ENCODE measurements around the gene POLL. TPM values are rescaled to one million over a fixed set of nuclear protein-coding genes. Genes with fewer than 3 reads are reported as not detected.

The POLL gene
- total and polyA plus RNA-seq, 2 donors: 5.4 to 26.9 TPM

DNA sequence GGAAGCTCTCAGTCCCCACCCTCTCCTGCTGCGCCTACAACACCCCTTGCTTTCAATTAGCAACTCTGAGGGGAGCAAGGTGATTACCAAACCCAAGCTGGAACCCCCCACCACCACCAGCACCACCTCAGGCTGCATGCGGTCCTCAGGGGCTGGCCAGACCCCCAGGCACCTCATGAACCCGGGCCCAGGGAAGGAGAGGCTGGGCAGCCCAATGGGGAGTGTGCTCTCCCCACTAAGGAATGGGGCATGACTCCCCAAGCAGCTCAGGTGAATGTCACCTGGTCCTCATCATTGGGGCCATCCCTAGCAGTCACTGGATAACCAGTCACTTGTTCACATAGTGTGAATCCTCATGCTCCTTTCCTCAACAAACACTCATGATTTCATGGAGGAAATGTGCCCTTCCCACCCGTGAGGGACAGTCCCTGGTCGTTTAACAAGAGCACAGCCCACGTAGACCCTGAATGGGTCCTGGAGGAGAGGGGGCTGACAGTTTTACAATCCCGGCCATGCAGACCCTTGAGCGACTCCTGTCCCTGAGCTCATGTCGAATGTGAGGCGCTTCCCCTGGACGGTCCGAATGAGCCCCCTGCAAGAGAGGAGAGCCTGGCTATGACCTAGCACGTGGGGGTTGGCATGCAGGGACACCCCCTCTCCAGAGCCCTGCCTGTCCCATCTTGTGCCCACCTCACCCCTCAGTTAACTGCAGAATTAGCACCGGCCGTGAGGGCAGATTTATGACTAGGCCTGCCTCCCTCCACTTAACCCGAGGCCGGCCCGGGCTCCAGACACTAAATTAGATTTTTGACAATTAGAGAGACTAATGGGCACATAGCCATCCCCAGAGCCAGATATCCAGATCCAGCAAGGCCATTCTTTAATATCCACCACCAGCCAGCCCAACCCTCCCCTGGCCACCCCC is 29.1 kb downstream of the POLL start:
- no peak overlapping the region for H3K27ac ChIP-seq (ENCODE audit: low read depth in 1 of 2, low read length in 1 of 2)
- 82% methylated on average over 18 of the region's 18 CpGs for WGBS
- DNase-seq (ENCODE audit: low read depth in 6 of 9, low spot score in 9 of 9): no peak

DNA sequence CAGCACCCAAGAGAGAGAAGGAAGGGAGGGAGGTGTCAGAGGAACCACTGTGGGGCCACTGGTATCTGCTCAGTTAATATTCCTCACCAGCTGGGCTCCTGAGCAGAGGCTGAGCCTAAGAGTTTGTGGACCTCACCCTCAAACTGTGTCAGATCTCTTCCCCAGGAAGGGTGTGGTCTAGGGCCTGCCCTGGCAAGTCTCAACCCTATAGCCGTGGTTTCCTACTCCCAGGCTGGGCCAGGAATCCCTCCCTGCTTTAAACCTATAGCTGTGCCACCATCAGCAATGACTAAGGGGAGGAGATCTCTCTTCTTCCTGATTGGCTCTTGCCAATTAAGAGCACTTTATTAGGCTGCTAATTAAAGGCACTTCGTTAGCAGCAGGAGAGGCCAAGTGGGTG is 29.9 kb downstream of the POLL start:
- no peak overlapping the region for H3K4me3 ChIP-seq (ENCODE audit: low read length in 2 of 2)
- no peak overlapping the region for H3K27ac ChIP-seq (ENCODE audit: low read depth in 1 of 2, low read length in 1 of 2)
- 59% methylated on average over 2 of the region's 2 CpGs for WGBS
- DNase-seq (ENCODE audit: low read depth in 6 of 9, low spot score in 9 of 9): no peak
- H3K9me3 ChIP-seq (ENCODE audit: control insufficient read depth in 2 of 2, insufficient read depth in 1 of 2, low read length in 1 of 2): no peaks in the 10 kb centered on the region
- peaks cover 2 to 8% of the 10 kb centered on the region in 2 donors for H3K27me3 ChIP-seq (ENCODE audit: control insufficient read depth in 2 of 2, insufficient read depth in 1 of 2, low read length in 1 of 2)
- H3K4me1 ChIP-seq (ENCODE audit: control insufficient read depth in 2 of 2, insufficient read depth in 2 of 2, low read length in 2 of 2): no peaks in the 10 kb centered on the region
- peaks cover 3% of the 10 kb centered on the region in 2 donors for H3K36me3 ChIP-seq (ENCODE audit: control insufficient read depth in 2 of 2, insufficient read depth in 2 of 2, low read length in 1 of 2)

More for the DNA sequence above, 29.1 kb downstream of the POLL start:
- no peaks in the 10 kb centered on the region for H3K9me3 ChIP-seq (ENCODE audit: control insufficient read depth in 2 of 2, insufficient read depth in 1 of 2, low read length in 1 of 2)
- no peaks in the 10 kb centered on the region for H3K4me1 ChIP-seq (ENCODE audit: control insufficient read depth in 2 of 2, insufficient read depth in 2 of 2, low read length in 2 of 2)
- peaks cover 0 to 3% of the 10 kb centered on the region in 2 donors for H3K36me3 ChIP-seq (ENCODE audit: control insufficient read depth in 2 of 2, insufficient read depth in 2 of 2, low read length in 1 of 2)
- no peak overlapping the region for H3K4me3 ChIP-seq (ENCODE audit: low read length in 2 of 2)
- H3K27me3 ChIP-seq (ENCODE audit: control insufficient read depth in 2 of 2, insufficient read depth in 1 of 2, low read length in 1 of 2): peaks cover 2 to 13% of the 10 kb centered on the region in 2 donors

DNA sequence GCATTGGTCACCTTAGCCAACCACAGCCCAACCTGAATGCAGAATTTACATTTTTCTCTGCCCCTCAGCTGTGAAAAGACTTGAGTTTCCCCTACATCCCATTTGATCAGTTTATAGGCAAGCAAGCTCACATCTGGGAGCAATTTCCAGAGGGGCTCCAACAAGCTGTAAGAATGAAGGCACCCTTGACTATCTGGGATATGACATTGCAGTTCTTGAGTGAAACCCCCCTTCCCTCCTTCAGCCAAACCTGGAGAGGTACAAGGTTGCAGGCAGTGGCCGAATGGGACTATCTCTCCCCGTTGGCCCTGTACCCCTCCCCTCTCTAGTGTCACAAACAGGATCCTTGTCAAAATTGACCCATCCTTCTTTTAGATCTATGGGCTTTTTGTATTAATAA is 30.5 kb downstream of the POLL start:
- no peak for DNase-seq (ENCODE audit: low read depth in 6 of 9, low spot score in 9 of 9)
- whole genome bisulfite sequencing: 92% methylated on average over 2 of the region's 2 CpGs
- Histone ChIP-seq H3K9me3 (ENCODE audit: control insufficient read depth in 2 of 2, insufficient read depth in 1 of 2, low read length in 1 of 2) (no peaks in the 10 kb centered on the region), H3K27ac (ENCODE audit: low read depth in 1 of 2, low read length in 1 of 2) (no peak overlapping the region), H3K4me1 (ENCODE audit: control insufficient read depth in 2 of 2, insufficient read depth in 2 of 2, low read length in 2 of 2) (no peaks in the 10 kb centered on the region), H3K27me3 (ENCODE audit: control insufficient read depth in 2 of 2, insufficient read depth in 1 of 2, low read length in 1 of 2) (peaks cover 0 to 5% of the 10 kb centered on the region in 2 donors), H3K36me3 (ENCODE audit: control insufficient read depth in 2 of 2, insufficient read depth in 2 of 2, low read length in 1 of 2) (peaks cover 3 to 9% of the 10 kb centered on the region in 2 donors), H3K4me3 (ENCODE audit: low read length in 2 of 2) (no peak overlapping the region)

DNA sequence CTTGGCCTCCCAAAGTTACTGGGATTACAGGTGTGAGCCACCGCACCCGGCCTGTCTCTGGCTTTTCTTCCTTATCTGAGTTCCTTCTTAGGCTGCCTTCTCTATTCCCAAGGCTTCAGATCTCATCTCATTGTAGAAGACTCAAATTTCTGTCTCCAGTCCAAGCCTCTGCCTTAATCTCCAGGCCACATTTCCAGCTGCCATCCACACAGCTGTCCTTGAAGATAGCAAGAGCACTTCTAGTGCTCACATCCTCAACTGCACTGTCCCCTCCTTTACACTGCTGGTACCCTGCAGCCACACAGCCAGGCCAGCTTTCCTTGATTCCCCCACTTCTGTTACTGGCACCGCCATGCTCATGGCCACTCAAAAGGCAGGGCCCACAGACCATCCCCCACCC is 35.6 kb downstream of the POLL start:
- no peak overlapping the region for H3K4me3 ChIP-seq (ENCODE audit: low read length in 2 of 2)
- peaks cover 9 to 17% of the 10 kb centered on the region in 2 donors for H3K36me3 ChIP-seq (ENCODE audit: control insufficient read depth in 2 of 2, insufficient read depth in 2 of 2, low read length in 1 of 2)
- H3K27ac ChIP-seq (ENCODE audit: low read depth in 1 of 2, low read length in 1 of 2): no peak overlapping the region
- no peak for DNase-seq (ENCODE audit: low read depth in 6 of 9, low spot score in 9 of 9)
- no peaks in the 10 kb centered on the region for H3K4me1 ChIP-seq (ENCODE audit: control insufficient read depth in 2 of 2, insufficient read depth in 2 of 2, low read length in 2 of 2)
- no peaks in the 10 kb centered on the region for H3K27me3 ChIP-seq (ENCODE audit: control insufficient read depth in 2 of 2, insufficient read depth in 1 of 2, low read length in 1 of 2)
- H3K9me3 ChIP-seq (ENCODE audit: control insufficient read depth in 2 of 2, insufficient read depth in 1 of 2, low read length in 1 of 2): no peaks in the 10 kb centered on the region
- 98% methylated on average over 3 of the region's 3 CpGs for WGBS

DNA sequence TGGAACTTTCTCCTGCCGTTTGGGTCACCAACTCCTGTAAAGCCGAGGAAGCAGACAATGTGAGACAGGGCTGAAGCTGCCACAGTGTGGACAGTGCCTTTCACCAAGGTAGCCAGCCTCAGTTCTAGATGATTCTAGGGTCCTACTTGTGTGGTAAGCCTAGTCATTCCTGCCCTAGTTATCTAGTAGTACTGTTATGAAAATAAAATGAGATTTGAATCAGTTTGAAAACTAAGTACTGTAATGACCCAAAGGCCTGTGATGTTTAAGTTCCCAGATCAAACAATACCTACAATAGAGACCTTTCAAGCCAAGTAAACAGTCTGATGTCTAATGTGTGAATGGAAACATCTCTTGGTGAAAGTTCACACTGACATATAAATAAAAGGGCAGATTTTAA is 37.1 kb downstream of the POLL start:
- H3K9me3 ChIP-seq (ENCODE audit: control insufficient read depth in 2 of 2, insufficient read depth in 1 of 2, low read length in 1 of 2): no peaks in the 10 kb centered on the region
- DNase-seq (ENCODE audit: low read depth in 6 of 9, low spot score in 9 of 9): no peak
- H3K36me3 ChIP-seq (ENCODE audit: control insufficient read depth in 2 of 2, insufficient read depth in 2 of 2, low read length in 1 of 2): peaks cover 9 to 17% of the 10 kb centered on the region in 2 donors
- H3K4me1 ChIP-seq (ENCODE audit: control insufficient read depth in 2 of 2, insufficient read depth in 2 of 2, low read length in 2 of 2): no peaks in the 10 kb centered on the region
- WGBS: 97% methylated on average over 2 of the region's 2 CpGs
- no peak overlapping the region for H3K27ac ChIP-seq (ENCODE audit: low read depth in 1 of 2, low read length in 1 of 2)
- no peaks in the 10 kb centered on the region for H3K27me3 ChIP-seq (ENCODE audit: control insufficient read depth in 2 of 2, insufficient read depth in 1 of 2, low read length in 1 of 2)
- H3K4me3 ChIP-seq (ENCODE audit: low read length in 2 of 2): no peak overlapping the region

DNA sequence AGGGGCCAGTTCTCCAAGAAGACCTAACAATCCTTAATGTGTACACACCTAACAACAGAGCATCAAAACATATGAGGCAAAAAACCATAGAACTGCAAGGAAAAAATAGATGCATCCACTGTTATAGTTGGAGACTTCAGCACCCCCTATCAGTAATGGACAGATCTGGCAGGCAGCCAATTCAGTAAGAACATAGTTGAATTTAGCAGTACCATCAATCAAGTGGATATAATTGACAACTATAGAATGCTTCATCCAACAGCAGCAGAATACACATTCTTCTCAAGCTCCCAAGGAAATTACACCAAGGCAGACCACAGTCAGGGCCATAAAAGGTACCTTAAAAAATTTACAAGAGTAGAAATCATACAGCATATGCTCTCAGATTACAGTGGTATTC is 42.2 kb downstream of the POLL start:
- DNase-seq (ENCODE audit: low read depth in 6 of 9, low spot score in 9 of 9): no peak
- Histone ChIP-seq H3K27ac (ENCODE audit: low read depth in 1 of 2, low read length in 1 of 2) (no peak overlapping the region), H3K9me3 (ENCODE audit: control insufficient read depth in 2 of 2, insufficient read depth in 1 of 2, low read length in 1 of 2) (no peaks in the 10 kb centered on the region), H3K4me1 (ENCODE audit: control insufficient read depth in 2 of 2, insufficient read depth in 2 of 2, low read length in 2 of 2) (no peaks in the 10 kb centered on the region), H3K36me3 (ENCODE audit: control insufficient read depth in 2 of 2, insufficient read depth in 2 of 2, low read length in 1 of 2) (peaks cover 0 to 3% of the 10 kb centered on the region in 2 donors), H3K27me3 (ENCODE audit: control insufficient read depth in 2 of 2, insufficient read depth in 1 of 2, low read length in 1 of 2) (no peaks in the 10 kb centered on the region), H3K4me3 (ENCODE audit: low read length in 2 of 2) (no peak overlapping the region)

DNA sequence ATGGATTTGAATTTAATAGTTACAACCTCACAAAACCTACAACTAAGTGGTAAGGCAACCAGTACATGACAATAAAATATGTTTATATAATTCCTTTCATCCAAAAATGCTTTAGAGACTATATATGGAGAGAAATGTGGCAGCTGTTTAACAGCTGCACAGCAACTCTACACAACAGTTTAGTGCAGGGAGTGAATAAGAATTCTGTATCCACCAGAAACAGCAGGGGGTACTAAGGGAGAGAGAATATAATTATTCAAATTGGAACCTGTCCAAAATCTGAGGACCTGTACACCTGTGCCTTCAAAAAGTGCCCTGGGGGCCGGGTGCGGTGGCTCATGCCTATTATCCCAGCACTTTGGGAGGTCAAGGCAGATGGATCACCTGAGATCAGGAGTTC is 49.6 kb downstream of the POLL start:
- Histone ChIP-seq H3K27me3 (ENCODE audit: control insufficient read depth in 2 of 2, insufficient read depth in 1 of 2, low read length in 1 of 2) (no peaks in the 10 kb centered on the region), H3K36me3 (ENCODE audit: control insufficient read depth in 2 of 2, insufficient read depth in 2 of 2, low read length in 1 of 2) (peaks cover 4 to 6% of the 10 kb centered on the region in 2 donors), H3K9me3 (ENCODE audit: control insufficient read depth in 2 of 2, insufficient read depth in 1 of 2, low read length in 1 of 2) (no peaks in the 10 kb centered on the region), H3K27ac (ENCODE audit: low read depth in 1 of 2, low read length in 1 of 2) (no peak overlapping the region), H3K4me3 (ENCODE audit: low read length in 2 of 2) (no peak overlapping the region), H3K4me1 (ENCODE audit: control insufficient read depth in 2 of 2, insufficient read depth in 2 of 2, low read length in 2 of 2) (no peaks in the 10 kb centered on the region)
- DNase-seq (ENCODE audit: low read depth in 6 of 9, low spot score in 9 of 9): no peak
- WGBS: 98% methylated on average over 2 of the region's 2 CpGs

DNA sequence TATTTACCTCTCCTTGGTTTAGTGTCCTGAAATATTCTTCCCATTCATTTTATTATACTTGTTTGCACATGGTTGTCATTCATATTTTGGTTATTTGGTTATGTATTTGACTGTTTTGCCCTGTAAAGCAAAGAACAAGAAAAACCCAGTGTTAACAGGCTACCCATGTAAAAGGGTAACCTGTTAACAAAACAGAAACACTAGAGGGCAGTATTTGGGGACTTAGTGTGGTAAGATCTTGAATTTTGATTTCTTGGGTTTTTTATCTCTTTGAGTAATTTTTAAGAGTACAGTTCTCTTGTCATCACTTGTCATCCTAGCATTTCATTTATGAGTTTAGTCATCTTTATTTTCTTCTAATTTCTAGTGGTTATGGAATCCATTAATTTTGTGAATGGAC is 51.3 kb downstream of the POLL start:
- no peaks in the 10 kb centered on the region for H3K27me3 ChIP-seq (ENCODE audit: control insufficient read depth in 2 of 2, insufficient read depth in 1 of 2, low read length in 1 of 2)
- H3K36me3 ChIP-seq (ENCODE audit: control insufficient read depth in 2 of 2, insufficient read depth in 2 of 2, low read length in 1 of 2): peaks cover 7 to 17% of the 10 kb centered on the region in 2 donors
- no peak overlapping the region for H3K27ac ChIP-seq (ENCODE audit: low read depth in 1 of 2, low read length in 1 of 2)
- no peaks in the 10 kb centered on the region for H3K9me3 ChIP-seq (ENCODE audit: control insufficient read depth in 2 of 2, insufficient read depth in 1 of 2, low read length in 1 of 2)
- no peak overlapping the region for H3K4me3 ChIP-seq (ENCODE audit: low read length in 2 of 2)
- peak in 6 of 9 donors; percentile 6 to 57 (median 17) for DNase-seq (ENCODE audit: low read depth in 6 of 9, low spot score in 9 of 9)
- H3K4me1 ChIP-seq (ENCODE audit: control insufficient read depth in 2 of 2, insufficient read depth in 2 of 2, low read length in 2 of 2): no peaks in the 10 kb centered on the region

DNA sequence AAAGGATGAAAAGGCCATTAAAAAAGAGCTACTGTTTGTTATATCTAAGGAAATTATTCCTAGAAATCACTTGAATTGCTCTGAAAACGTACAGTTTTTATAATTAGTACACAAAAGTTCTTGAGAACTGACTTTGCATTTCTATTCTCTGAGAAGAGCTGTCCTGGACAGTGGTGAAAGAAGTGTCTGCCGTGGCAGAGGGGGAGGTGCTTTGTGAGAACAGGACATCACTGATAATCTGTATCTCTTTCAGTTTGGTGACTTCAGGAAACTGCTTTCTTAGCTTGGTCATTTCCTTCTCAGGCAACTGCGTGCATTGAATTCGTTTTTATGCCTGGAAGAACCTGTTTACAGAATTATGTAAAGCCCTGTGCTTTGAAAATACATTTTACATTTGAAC is 52.1 kb downstream of the POLL start:
- no peak overlapping the region for H3K27ac ChIP-seq (ENCODE audit: low read depth in 1 of 2, low read length in 1 of 2)
- H3K36me3 ChIP-seq (ENCODE audit: control insufficient read depth in 2 of 2, insufficient read depth in 2 of 2, low read length in 1 of 2): peaks cover 7 to 17% of the 10 kb centered on the region in 2 donors
- H3K9me3 ChIP-seq (ENCODE audit: control insufficient read depth in 2 of 2, insufficient read depth in 1 of 2, low read length in 1 of 2): no peaks in the 10 kb centered on the region
- DNase-seq (ENCODE audit: low read depth in 6 of 9, low spot score in 9 of 9): no peak
- no peaks in the 10 kb centered on the region for H3K4me1 ChIP-seq (ENCODE audit: control insufficient read depth in 2 of 2, insufficient read depth in 2 of 2, low read length in 2 of 2)
- 30% methylated on average over 4 of the region's 4 CpGs for WGBS
- H3K4me3 ChIP-seq (ENCODE audit: low read length in 2 of 2): no peak overlapping the region
- H3K27me3 ChIP-seq (ENCODE audit: control insufficient read depth in 2 of 2, insufficient read depth in 1 of 2, low read length in 1 of 2): no peaks in the 10 kb centered on the region

Data from thymus (tissue), 11 donors.